ENCODE data around the gene PSMD1.
"Not testable (repeated sequence)": the region's sequence is repeated elsewhere in the genome, so short reads cannot be mapped to it uniquely, and the experiment has no call there.

The PSMD1 gene

GRCh38 chr2:231132129-231132528 lies 75.5 kb downstream of the PSMD1 start:
- Mint-ChIP-seq H3K9me3 (no peaks in the 10 kb centered on the region), H3K36me3 (ENCODE audit: low read depth) (no peaks in the 10 kb centered on the region), H3K4me3 (no peak overlapping the region), H3K27ac (peak overlapping the region in 2 of 3 experiments; percentile 37 to 87), H3K27me3 (ENCODE audit: low read depth) (no peaks in the 10 kb centered on the region), H3K4me1 (peaks cover 61% of the 10 kb centered on the region)
- TF ChIP-seq CTCF (IDR thresholded peaks at IDR 0.05; ENCODE audit: unreplicated experiment in 3 of 3), result no peak

GRCh38 chr2:231133365-231134099 lies 76.9 kb downstream of the PSMD1 start:
- H3K27me3 Mint-ChIP-seq (ENCODE audit: low read depth), result no peaks in the 10 kb centered on the region
- H3K36me3 Mint-ChIP-seq (ENCODE audit: low read depth), result peaks cover 3% of the 10 kb centered on the region
- peaks cover 66% of the 10 kb centered on the region for H3K4me1 Mint-ChIP-seq
- H3K4me3 Mint-ChIP-seq, result no peak overlapping the region
- H3K27ac Mint-ChIP-seq, result peak overlapping the region; percentile 73 to 87 (median 77)
- no peak for TF ChIP-seq CTCF (IDR thresholded peaks at IDR 0.05; ENCODE audit: unreplicated experiment in 3 of 3)
- no peaks in the 10 kb centered on the region for H3K9me3 Mint-ChIP-seq

- TF ChIP-seq CTCF (IDR thresholded peaks at IDR 0.05; ENCODE audit: unreplicated experiment in 3 of 3), result no peak
- H3K9me3 Mint-ChIP-seq, result no peaks in the 10 kb centered on the region
- H3K4me3 Mint-ChIP-seq, result no peak overlapping the region
Measured at GRCh38 chr2:231134910-231135655, 78.4 kb downstream of the PSMD1 start.

GRCh38 chr2:231138699-231139098 lies 82.0 kb downstream of the PSMD1 start:
- H3K27ac Mint-ChIP-seq, result peak overlapping the region; percentile 94 to 98 (median 95)
- no peaks in the 10 kb centered on the region for H3K27me3 Mint-ChIP-seq (ENCODE audit: low read depth)
- H3K4me3 Mint-ChIP-seq, result peak overlapping the region in 2 of 3 experiments; percentile 46 to 73
- H3K9me3 Mint-ChIP-seq, result no peaks in the 10 kb centered on the region
- TF ChIP-seq CTCF (IDR thresholded peaks at IDR 0.05; ENCODE audit: unreplicated experiment in 3 of 3), result no peak
- H3K36me3 Mint-ChIP-seq (ENCODE audit: low read depth), result peaks cover 7% of the 10 kb centered on the region
- peaks cover 43% of the 10 kb centered on the region for H3K4me1 Mint-ChIP-seq

More at GRCh38 chr2:231134910-231135655, 78.4 kb downstream of the PSMD1 start:
- Mint-ChIP-seq H3K27ac (peak overlapping the region; percentile 62 to 87 (median 73)), H3K27me3 (ENCODE audit: low read depth) (no peaks in the 10 kb centered on the region), H3K36me3 (ENCODE audit: low read depth) (peaks cover 3% of the 10 kb centered on the region), H3K4me1 (peaks cover 68% of the 10 kb centered on the region)

- Mint-ChIP-seq H3K4me1 (peaks cover 32% of the 10 kb centered on the region), H3K4me3 (no peak overlapping the region), H3K27me3 (ENCODE audit: low read depth) (no peaks in the 10 kb centered on the region), H3K27ac (peak overlapping the region in 2 of 3 experiments; percentile 54 to 65), H3K9me3 (no peaks in the 10 kb centered on the region), H3K36me3 (ENCODE audit: low read depth) (peaks cover 10% of the 10 kb centered on the region)
- no peak for TF ChIP-seq CTCF (IDR thresholded peaks at IDR 0.05; ENCODE audit: unreplicated experiment in 3 of 3)
Measured at GRCh38 chr2:231139796-231140195, 83.1 kb downstream of the PSMD1 start.

- not testable (repeated sequence) for H3K9me3 Mint-ChIP-seq; H3K4me3 Mint-ChIP-seq; H3K27ac Mint-ChIP-seq; H3K27me3 Mint-ChIP-seq (ENCODE audit: low read depth)
- Mint-ChIP-seq H3K36me3 (ENCODE audit: low read depth) (peaks cover 15% of the 10 kb centered on the region), H3K4me1 (peaks cover 25% of the 10 kb centered on the region)
Measured at GRCh38 chr2:231140808-231141207, 84.1 kb downstream of the PSMD1 start.

All from nephron (organoid).